Measurements from ENCODE around the gene TBCD. TPM values are rescaled to one million over a fixed set of nuclear protein-coding genes. Genes with fewer than 3 reads are reported as not detected.
"Not testable (repeated sequence)": the region's sequence is repeated elsewhere in the genome, so short reads cannot be mapped to it uniquely, and the experiment has no call there.

TBCD gene
- polyA plus RNA-seq, 1 experiment, result 38.6 TPM

GRCh38 chr17:82743344-82744219 is 8.3 kb upstream of the TBCD start:
- ChIA-PET POLR2A (no interaction called here), CTCF (interaction anchor here (0.5 kb wide), 1 partner anchor 121 kb away, joined by 4 read pairs; no protein-coding TSS in a partner anchor)
- Histone ChIP-seq H3K36me3 (ENCODE audit: control insufficient read depth, insufficient read depth, low read length) (peaks cover 8% of the 10 kb centered on the region), H3K27me3 (ENCODE audit: control insufficient read depth, insufficient read depth, low read length) (no peaks in the 10 kb centered on the region), H3K4me3 (ENCODE audit: low read depth, low read length) (no peak overlapping the region)
- DNase-seq (ENCODE audit: low read depth), result no peak
- TF ChIP-seq, protein P1, sequence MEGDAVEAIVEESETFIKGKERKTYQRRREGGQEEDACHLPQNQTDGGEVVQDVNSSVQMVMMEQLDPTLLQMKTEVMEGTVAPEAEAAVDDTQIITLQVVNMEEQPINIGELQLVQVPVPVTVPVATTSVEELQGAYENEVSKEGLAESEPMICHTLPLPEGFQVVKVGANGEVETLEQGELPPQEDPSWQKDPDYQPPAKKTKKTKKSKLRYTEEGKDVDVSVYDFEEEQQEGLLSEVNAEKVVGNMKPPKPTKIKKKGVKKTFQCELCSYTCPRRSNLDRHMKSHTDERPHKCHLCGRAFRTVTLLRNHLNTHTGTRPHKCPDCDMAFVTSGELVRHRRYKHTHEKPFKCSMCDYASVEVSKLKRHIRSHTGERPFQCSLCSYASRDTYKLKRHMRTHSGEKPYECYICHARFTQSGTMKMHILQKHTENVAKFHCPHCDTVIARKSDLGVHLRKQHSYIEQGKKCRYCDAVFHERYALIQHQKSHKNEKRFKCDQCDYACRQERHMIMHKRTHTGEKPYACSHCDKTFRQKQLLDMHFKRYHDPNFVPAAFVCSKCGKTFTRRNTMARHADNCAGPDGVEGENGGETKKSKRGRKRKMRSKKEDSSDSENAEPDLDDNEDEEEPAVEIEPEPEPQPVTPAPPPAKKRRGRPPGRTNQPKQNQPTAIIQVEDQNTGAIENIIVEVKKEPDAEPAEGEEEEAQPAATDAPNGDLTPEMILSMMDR (IDR thresholded peaks at IDR 0.05; ENCODE audit: insufficient read depth, low read depth, low read length), result no peak

GRCh38 chr17:82744736-82745135 is 7.1 kb upstream of the TBCD start:
- H3K27me3 ChIP-seq (ENCODE audit: control insufficient read depth, insufficient read depth, low read length); H3K4me3 ChIP-seq (ENCODE audit: low read depth, low read length); H3K36me3 ChIP-seq (ENCODE audit: control insufficient read depth, insufficient read depth, low read length); POLR2A ChIA-PET; DNase-seq (ENCODE audit: low read depth); CTCF ChIA-PET: not testable (repeated sequence)

DNA sequence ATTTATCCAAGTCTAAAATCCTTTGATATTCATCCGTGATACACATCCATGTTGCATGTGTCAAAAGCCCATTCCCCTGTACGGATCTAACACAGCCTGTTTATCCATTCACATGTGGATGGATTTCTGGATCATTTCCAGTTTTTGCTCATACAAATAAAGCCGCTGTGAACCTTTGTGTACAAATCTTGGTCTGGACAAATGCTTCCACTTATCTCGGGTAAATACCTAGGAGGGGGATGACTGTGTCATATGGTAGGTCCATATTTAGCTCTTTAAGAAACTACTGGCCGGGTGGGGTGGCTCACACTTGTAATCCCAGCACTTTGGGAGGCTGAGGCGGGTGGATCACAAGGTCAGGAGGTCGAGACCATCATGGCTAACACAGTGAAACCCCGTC is 6.3 kb upstream of the TBCD start:
- TF ChIP-seq, protein P1 (IDR thresholded peaks at IDR 0.05; ENCODE audit: insufficient read depth, low read depth, low read length), result no peak
- no peak for DNase-seq (ENCODE audit: low read depth)
- ChIA-PET POLR2A (no interaction called here), CTCF (no interaction called here)
- Histone ChIP-seq H3K4me3 (ENCODE audit: low read depth, low read length) (no peak overlapping the region), H3K27me3 (ENCODE audit: control insufficient read depth, insufficient read depth, low read length) (no peaks in the 10 kb centered on the region), H3K36me3 (ENCODE audit: control insufficient read depth, insufficient read depth, low read length) (peaks cover 8% of the 10 kb centered on the region)

DNA sequence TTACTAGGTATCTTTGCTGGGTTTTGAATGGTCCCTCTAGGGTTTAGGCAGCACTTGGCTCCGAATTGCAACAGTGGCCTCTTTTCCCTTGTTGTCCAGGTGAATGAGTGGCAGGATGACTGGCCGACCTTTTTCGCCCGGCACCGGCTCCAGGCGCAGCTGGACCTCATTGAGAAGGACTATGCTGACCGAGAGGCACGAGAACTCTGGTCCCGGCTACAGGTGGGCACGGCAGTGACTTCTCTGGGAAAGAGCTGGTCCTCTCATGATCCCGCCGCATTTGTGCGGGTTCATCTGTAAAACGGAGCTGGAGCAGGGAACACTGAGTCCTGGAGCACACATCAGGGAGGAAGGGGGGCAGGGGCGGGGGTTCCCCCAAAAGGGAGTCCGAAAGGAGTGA is 3.1 kb upstream of the TBCD start:
- CTCF ChIA-PET, result no interaction called here
- no peaks in the 10 kb centered on the region; the same call in 1 of the 2 replicates for H3K36me3 ChIP-seq (ENCODE audit: control insufficient read depth, insufficient read depth, low read length)
- POLR2A ChIA-PET, result interaction anchor here (0.6 kb wide), 1 partner anchor 32 kb away, joined by 20 read pairs; the partner anchor contains the start of gene FN3KRP
- TF ChIP-seq, protein P1 (IDR thresholded peaks at IDR 0.05; ENCODE audit: insufficient read depth, low read depth, low read length), result no peak
- H3K4me3 ChIP-seq (ENCODE audit: low read depth, low read length), result no peak overlapping the region
- H3K27me3 ChIP-seq (ENCODE audit: control insufficient read depth, insufficient read depth, low read length), result no peaks in the 10 kb centered on the region
- DNase-seq (ENCODE audit: low read depth), result no peak

GRCh38 chr17:82750241-82750908 is 1.5 kb upstream of the TBCD start:
- H3K27me3 ChIP-seq (ENCODE audit: control insufficient read depth, insufficient read depth, low read length), result no peaks in the 10 kb centered on the region
- no peak for DNase-seq (ENCODE audit: low read depth)
- H3K36me3 ChIP-seq (ENCODE audit: control insufficient read depth, insufficient read depth, low read length), result no peaks in the 10 kb centered on the region
- no peak overlapping the region for H3K4me3 ChIP-seq (ENCODE audit: low read depth, low read length)
- ChIA-PET POLR2A (no interaction called here), CTCF (no interaction called here)
- TF ChIP-seq, protein P1 (IDR thresholded peaks at IDR 0.05; ENCODE audit: insufficient read depth, low read depth, low read length), result no peak
